Spleen (tissue), 7 donors: Measurements from ENCODE around the gene PTPRK.

Experiments
- POLR2A ChIP-seq, 3 donors: fragments of 450-650 bp; IDR thresholded peaks; one replicate each; pipeline ENCODE4 v1.5.1; 2017; ENCODE audit warnings: antibody characterized with exemption in 3 of 3, mild to moderate bottlenecking in 1 of 3
- TF ChIP-seq, protein P1 (sequence below), 11 experiments: fragments of 200-600 bp in 7 of 11; fragments of 450-650 bp in 4 of 11; sonication (generic) in 4 of 11; IDR thresholded peaks in 8 of 11; conservative IDR thresholded peaks in 3 of 11; 1 replicate in 7 of 11; 2 replicates in 4 of 11; pipeline versions ENCODE4 v1.4.0 to v1.8.0; 2016 to 2021; ENCODE audit warnings: antibody characterized with exemption in 11 of 11, inconsistent platforms in 4 of 11, mild to moderate bottlenecking in 1 of 11
- donor health status: DM: no; HTN: no; CAD: no; lungs with moderate emphysema.
- donor health status: DM: no; HTN: no; CAD: no.
- donor health status: DM: no; HTN: no; CAD: no.

GRCh38 chr6:127966616-127967015 is 553.8 kb downstream of the PTPRK start:
- TF ChIP-seq, protein P1, sequence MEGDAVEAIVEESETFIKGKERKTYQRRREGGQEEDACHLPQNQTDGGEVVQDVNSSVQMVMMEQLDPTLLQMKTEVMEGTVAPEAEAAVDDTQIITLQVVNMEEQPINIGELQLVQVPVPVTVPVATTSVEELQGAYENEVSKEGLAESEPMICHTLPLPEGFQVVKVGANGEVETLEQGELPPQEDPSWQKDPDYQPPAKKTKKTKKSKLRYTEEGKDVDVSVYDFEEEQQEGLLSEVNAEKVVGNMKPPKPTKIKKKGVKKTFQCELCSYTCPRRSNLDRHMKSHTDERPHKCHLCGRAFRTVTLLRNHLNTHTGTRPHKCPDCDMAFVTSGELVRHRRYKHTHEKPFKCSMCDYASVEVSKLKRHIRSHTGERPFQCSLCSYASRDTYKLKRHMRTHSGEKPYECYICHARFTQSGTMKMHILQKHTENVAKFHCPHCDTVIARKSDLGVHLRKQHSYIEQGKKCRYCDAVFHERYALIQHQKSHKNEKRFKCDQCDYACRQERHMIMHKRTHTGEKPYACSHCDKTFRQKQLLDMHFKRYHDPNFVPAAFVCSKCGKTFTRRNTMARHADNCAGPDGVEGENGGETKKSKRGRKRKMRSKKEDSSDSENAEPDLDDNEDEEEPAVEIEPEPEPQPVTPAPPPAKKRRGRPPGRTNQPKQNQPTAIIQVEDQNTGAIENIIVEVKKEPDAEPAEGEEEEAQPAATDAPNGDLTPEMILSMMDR (IDR thresholded peaks at IDR 0.05 in 8 of 11, conservative IDR thresholded peaks at IDR 0.05 in 3 of 11): no peak
- no peak for TF ChIP-seq POLR2A (IDR thresholded peaks at IDR 0.05)
